Central memory CD4-positive, alpha-beta T cell (primary cell): ENCODE measurements around the gene SLC17A9.
"Not testable (repeated sequence)": the region's sequence is repeated elsewhere in the genome, so short reads cannot be mapped to it uniquely, and the experiment has no call there.

Source experiments
- DNase-seq: peaks from one replicate; pipeline ENCODE4 v3.0.0; 2022

SLC17A9 gene

DNA sequence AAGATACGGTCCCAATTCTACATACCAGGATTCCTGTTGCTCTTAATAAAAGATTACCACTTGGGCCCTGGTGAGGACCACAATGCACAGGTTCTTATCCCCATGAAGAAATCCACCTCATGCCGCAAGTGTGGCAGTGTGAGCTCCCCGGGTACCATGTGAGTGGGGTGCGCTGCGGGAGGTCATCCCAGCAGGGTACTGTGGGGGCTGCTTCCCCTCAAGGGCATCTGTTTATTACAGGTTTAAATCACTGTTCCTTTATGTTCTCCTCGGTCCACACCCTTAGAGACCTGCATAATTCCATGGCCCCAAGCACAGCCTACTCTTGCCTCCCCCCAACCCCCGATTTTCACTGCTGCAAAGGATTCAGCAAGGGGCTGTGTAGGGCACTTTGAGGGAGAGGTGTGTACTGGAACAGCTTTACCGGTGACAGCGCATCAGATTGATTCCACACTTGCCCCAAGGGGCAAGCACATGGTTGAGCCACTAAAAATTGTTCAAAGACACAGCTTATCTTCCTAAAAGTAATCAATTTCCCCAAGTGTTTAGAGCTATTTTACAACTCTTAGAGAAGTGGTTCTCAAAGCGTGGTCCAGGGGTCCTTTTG lies 32.4 kb upstream of the SLC17A9 start:
- DNase-seq: no peak

DNA sequence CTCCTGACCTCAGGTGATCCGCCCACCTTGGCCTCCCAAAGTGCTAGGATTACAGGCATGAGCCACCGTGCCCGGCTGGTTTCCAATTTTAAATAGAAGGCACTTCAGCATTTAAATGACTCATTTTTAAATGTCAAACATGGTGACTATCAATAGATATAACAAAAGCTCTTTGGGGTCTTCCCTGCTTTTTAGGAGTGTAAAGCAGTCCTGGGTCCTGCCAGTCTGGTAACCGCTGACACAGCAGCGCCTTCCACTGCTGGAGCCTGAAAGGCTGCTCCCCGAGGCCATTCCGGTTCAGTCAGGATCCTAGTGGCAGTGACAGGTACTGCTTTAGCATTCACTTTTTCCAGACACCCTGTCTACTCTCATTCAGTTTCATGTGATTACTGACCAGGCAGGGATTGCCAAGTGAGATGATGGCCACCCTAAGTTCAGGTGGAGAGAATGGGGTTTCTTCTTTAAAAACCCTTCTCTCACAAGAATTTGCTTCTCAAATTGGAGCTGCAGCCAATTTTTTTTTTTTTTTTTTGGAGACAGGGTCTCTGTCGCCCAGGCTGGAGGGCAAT lies 31.3 kb upstream of the SLC17A9 start:
- DNase-seq: peak; percentile 63

DNA sequence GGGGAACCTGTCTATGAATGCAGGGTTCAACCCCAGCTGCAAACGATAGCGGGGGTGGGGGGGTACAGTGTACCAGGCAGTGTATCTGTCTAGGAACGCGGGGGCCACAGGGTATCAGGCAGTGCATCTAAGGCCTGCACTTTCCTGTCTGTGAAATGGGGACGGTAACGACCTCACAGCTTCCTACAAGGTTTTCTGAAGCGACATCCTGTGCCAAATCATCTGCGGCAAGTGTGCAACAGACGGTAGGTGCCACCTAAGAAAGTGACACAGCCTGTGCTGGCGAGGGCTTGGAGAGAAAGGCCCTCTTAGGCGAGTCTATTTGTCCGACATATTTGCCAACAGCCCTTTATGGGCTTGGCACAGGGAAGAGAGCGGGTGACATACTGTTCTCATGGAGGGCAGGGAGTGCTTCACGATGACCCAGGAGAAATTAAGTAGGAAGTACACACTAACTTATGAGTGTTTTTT lies 30.0 kb upstream of the SLC17A9 start:
- peak; percentile 42 for DNase-seq

DNA sequence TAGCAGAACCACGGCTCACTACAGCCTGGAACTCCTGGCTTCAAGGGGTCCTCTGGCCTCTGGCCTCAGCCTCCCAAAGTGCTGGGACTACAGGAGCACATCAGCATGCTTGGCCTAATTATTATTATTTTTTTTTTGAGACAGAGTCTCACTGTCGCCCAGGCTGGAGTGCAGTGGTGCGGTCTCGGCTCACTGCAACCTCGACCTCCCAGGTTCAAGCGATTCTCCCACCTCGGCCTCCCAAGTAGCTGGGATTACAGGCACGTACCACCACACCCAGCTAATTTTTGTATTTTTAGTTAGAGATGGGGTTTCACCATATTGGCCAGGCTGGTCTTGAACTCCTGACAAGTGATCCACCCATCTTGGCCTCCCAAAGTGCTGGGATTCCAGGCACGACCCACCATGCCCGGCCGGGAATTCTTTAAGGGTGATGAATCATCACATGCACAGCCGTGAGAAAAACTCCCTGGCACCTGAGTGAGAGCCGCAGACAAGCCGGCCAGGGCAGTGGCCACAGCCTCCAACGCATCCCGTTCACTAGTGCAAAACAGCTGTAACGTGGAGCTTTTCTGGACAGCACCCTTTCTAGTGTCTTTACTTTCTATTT lies 29.3 kb upstream of the SLC17A9 start:
- DNase-seq: not testable (repeated sequence)

DNA sequence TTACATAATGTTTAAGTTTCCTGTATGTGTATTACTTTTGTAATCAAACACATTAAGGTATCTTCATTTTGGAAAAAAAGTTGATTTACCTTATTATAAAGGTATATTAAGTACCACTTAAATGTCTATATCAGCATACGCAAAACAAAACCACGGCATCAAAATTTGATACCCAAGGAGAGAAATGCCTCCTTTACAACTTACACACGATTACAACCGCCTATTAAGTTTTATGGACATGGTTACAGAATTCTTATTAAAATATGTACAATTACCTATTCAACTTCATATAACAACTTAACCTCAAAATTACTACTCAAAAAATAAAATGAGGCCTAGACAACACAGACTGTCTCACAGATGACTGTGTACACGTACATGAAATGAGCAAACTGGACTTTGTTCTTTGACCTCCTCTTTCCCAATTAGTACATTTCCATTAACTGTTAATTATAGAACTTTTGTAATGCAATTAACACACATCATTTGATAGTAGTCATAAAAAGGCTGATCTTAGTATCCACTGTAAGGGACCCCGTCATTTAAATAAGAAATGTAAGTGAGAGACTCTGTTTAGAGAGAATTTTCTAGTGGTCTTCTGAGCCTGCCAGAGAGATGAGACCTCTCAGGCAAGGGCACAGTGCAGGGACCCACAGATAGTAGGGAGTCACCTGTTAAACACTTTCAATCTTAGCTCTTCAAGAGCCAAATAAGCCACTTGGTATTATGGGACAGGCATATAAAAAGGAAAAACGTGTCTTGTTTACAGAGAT lies 28.7 kb upstream of the SLC17A9 start:
- no peak for DNase-seq

DNA sequence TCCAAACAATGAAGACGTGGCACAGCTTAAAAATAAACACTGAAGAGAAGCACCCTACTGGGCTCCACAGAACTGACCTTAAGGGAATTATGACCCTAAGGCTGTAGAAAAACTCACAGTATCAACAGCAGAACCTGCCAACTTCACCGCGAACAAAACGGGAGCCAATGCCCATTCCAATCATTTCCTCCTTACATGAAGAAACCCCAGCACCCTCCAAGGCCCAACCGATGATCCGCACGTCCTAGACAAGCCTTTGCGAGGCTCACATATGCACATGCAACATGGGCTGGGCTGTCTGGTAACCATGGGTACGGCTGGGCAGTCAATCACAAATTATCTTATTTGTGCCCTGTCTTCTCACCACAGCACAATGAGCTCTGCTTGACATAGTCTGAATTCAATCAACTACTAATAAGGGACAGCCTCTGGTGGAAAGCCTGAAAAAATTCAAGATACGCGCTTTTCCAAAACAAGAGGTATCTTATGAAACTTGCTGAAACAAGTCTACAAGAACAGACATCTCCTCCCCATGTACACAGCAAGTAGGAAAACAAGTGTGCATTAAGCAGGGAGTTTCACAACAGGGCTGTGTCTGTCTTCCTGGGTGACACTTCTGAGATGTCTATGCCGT lies 27.9 kb upstream of the SLC17A9 start:
- DNase-seq: no peak

DNA sequence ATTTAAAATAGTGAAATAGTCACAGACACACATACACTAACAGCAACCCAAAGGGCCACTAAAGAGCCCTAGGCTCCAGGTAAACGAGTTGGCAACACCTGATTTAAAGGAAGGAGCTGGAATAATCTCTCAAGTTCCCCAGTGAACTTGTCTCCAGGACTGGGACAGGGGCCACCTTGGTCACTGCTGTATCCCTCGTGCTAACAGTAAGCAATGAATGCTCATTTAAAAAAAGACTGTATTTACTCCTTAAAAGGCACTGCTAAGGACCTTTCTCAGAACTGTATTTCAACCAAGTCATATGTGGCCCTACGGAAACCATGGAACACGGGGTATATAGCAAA lies 27.5 kb upstream of the SLC17A9 start:
- no peak for DNase-seq

DNA sequence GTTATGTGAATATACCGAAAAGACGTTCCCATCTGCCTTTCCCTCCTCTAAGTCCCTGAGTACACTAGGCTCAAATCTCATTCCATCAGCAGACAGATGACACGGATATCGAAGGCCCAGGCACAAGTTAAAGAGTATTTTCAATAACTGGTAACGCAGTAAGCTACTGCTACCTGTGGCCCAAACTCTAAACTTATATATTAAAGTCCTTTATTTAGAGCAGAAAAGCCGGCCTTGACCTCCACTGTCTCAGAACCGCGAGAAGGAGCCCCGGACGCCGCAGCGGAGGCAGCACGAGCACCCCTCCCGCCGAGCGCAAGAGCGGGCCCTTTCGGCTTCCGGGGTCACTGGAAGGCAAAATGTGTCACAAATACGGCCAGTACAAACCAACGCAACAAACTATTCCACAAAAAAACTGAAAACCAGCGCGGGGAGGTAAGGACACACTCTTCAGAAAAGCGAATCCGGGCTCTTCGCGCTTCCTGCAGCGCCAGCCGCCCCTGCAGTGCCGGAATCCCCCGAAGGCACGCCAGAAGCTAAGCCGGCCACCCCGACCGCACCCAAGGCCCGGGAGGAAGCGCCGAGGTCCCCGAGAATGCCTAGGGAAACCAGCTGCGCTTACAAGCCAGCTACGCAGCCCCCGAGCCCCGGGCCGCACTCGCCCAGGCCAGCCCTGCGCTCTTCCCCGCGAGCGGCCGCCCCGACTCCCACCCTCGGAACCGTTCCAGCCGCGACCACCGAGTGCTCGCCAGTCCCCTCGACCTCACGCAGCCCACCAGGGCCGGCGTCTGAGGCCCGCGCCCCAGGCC lies 26.9 kb upstream of the SLC17A9 start:
- peak; percentile 49 for DNase-seq

DNA sequence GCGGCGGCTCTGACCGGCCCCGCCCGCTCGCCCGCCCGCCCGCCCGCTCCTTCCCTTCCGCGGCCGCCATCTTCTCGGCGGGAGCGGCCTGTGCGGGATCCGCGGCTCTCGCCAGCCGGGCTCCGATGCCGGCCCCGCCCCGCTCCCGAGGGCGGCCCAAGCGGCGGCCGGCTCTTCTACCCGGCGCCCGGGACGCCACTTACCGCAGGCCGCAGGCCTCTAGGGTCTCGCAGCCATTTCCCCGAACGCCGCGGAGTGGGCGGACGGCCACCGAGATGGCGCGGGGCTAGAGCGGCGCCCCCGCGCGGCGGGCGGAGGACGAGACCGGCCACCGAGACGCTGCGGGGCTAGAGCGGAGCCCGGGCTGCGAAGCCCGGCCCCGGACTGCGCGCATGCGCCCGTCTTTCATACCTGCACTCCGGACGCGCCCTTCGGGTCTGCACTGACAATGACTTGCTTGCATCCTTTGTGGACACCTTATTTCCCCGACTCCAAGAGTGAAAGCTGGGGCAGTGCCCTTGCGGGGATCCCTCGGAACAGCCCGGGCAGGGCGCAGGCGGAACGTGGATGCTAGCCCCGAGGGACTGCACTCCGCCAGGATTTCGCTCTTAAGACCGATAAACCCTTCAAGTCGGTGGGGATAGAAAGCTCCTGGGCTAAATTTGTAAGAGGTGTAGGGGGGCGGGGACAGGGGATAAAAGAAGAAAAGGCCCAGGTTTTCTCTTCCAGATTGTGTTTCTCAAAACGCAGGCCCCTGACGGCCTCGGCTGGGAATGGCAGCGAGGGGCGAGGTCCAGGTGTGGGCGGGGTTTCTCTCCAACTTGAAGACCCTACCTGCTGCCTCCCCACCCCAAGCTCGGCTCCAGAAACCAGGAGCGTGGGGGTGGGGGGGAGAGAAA lies 26.0 kb upstream of the SLC17A9 start, which contains the start of gene DIDO1:
TSS of gene DIDO1 (minus strand) at position 277 of the 899 bp plus-strand sequence.
- DNase-seq: peak; percentile 86

DNA sequence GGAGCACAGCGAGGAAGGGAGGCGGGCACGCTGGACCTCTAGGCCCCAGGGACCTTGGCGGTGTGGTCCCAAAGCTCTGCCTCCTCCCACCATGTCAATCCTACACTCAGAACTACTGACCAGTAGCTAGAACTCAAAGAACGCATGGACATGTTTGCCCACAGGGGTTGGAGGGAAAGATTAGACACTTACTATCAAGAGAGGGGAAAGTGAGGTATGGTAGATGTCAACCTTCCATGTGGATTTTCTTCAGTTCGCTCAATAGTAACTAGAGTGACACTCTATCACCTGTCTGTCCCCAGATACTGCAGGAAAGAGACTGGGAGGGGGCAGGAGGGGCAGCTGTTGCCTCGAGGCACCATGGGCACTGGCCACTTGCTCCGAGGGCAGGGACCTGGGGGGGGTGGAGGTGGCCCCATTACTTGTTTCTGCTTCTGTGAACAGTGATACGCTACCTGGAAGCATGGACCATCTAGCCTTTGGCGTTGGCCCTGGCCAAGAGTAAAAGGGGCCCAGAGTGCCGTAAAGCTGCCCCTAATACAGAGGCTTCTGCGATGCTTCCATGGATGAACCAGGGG lies 25.3 kb upstream of the SLC17A9 start:
- no peak for DNase-seq

DNA sequence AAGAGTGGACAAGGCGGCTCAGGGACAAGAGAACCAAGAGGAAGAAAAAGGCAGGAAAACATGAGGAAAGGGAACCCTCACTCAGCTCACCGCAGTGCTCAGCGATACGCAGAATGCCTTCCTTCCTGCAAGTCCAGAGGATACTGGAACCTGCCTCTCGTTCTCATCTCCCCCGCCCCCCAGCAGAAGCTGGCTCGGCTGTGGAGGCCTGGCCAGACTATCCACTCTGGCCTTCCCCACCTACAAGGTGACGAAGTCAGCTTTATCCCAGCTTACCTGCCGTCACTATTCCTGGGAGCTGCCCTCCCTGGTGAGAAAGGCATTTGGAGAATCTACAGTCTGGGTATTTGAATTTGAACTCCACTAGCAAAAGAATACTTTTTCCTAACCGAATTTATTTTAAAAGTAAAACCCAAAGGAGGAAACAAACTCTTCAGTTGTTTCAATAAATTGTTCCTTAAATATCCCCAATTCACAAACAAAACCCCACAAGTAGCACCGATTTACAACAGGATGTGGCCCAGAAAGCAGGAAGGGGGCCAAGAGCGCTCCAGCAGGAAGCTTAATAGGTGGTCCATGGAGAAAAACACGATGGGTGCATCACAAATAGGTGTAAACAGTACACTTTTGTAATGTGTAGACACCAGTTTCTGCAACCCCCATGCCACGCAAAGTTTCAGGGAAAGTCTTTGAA lies 24.1 kb upstream of the SLC17A9 start:
- DNase-seq: no peak

DNA sequence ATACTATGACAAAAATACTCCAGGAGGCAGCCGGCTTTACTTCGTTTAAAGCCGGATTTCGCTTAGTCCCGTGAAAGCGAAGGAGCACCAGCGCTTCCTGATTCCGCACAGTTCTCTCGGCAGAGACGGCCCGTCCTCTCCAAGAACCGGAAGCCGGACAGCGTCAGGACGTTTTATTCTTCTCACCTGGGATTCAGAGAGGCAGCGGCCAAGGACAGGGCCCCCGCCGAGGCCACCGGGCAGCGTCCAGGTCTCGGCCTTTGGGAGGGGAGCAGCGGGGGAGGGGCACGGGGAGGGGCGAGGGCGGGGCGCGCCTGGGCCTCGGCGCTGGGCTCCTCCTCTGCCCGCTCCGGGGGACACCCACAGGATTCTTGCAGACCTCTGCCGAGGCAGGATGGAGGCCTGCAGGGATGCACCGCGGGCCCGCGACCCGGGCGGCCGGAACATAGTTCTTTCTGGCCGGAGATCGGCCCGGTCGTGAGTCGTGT lies 23.4 kb upstream of the SLC17A9 start:
- peak; percentile 43 for DNase-seq

DNA sequence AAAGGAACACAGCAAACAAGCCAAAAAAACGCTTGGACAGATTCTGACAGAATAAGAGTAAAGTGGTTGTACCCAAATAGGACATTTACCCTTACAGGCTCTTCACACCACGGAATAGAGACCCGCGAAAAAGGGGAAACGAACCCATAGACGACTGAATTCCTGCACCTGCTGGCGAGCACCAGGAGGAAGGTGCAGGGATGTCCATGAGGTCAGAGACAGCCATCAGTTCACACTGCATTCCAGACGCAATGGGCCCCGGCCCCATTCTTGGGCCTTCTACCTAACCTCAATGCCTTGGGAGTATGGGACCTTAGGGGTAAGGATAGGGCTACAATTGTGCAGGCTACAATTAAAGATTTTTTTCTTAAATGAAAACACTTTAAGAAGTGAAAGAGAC lies 21.0 kb upstream of the SLC17A9 start:
- DNase-seq: no peak

DNA sequence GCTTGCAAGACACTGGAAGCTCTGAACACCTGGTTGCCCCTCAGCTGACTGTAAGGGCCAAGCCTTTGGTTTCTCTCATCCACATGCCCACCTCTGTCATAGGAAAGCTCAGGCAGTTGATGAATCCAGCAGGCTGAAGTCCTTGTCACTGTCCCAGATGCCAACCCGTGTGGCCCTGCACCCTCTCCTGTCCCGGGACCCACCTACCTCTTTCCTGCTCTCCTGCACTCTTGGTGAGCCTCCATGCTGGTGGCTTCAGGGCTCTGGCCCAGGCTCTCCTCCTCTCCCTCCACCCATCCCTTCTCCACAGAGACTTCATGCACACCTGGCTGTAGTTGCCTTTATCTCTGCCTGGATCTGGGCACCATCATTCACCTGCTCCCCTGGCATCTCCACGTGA lies 18.5 kb upstream of the SLC17A9 start:
- no peak for DNase-seq

DNA sequence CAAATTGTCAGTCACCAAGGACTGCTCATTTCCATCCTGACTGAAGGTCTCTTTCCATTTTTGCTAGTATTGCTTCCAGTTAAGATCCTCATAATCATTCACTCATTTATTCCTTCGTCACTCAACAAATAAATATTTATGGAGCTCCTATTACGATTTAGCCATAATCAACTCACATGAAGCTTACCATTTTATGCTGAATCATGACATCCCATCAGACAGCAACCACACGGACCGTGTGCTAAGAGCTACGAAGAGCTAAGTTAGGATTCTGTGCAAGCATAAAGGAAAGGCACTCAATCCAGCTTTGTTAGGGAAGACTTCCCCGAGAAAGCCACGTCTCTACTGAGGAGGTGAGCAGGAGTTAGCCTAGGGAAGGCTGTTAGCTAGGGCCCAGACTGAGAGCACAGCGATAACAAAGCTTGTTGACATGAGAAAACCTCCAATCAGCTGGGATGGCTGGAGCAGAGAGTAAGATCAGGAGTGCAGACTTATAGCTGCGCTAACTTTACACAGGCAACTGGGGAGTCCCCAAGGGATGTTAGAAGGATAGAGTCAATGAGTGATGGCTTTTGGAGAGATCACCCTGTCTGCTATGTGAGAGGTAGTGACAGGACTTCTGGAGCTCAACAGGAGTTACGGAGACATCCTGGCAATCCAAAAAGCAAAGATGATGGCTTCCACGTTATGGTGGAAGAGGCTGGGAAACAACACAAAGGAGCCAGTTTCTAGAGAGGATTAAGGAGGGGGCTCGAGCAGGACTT lies 17.1 kb upstream of the SLC17A9 start:
- no peak for DNase-seq

DNA sequence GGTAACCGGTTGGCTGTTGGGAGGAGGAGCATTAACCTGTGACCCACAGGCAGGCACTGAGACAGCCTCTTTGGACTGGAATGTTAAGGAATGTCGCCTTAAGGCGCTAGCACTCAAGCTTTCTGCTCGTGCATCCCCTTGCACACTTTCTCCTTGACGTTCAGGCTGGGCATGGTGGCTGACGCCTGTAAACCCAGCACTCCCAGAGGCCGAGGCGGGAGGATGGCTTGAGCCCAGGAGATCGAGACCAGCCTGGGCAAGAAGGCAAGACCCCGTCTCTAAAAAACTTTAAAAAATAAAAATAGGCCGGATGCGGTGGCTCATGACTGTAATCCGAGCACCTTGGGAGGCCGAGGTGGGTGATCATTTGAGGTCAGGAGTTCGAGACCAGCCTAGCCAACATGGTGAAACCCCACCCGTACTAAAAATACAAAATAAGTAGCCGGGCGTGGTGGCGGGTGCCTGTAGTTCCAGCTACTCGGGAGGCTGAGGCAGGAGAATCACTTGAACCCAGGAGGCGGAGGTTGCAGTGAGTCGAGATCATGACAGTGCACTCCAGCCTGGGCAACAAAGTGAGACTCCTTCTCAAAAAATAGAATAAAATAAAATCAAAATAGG lies 16.4 kb upstream of the SLC17A9 start:
- no peak for DNase-seq

DNA sequence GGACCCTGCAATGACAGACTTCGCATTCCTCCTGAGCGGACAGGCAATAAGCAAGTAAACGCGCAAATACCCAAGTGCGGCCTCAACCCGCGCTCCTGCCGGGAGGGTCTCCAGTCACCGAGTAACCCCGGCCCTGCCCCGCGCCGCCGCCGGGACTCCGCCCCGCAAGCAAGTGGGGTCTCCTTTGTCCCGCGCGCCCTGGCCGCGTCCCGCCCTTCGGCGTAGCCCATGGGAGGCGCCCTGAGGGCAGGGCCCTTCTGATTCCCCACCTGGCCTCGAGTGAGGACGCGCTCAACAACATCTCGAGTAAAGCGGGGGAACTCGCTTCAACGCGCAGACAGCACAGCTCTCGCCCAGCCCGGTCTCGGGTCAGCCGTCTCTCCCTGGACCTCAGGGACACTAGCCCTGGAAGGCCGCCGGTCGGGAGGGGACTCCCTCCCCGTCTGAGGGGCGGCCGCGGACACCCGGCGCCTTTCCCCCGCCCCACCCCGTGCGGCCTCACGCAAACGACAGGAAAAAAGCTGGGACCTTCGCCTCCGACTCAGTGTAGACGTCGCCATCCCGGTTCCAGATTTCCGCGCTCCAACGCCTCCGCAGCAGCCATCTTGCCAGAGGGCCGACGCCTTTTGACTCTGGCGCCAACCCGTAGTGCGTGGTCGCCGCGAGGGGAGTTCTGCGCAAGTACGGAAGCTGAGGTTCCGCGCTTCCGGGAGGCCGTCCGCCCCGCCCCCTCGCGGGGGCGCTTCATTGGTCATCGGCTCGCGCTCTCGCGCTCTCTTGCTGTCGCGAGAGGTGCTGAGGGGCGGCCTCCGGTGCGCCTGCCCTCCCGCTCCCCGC lies 15.0 kb upstream of the SLC17A9 start:
- peak; percentile 97 for DNase-seq
